Amniotic stem cell (primary cell): ENCODE results near the gene SCN9A.
"Not testable (repeated sequence)": the region's sequence is repeated elsewhere in the genome, so short reads cannot be mapped to it uniquely, and the experiment has no call there.

ENCODE experiments used
- DNase-seq: peaks from one replicate; lab custom pipeline; 2025; lab: John Stamatoyannopoulos, UW

Gene SCN9A

DNA sequence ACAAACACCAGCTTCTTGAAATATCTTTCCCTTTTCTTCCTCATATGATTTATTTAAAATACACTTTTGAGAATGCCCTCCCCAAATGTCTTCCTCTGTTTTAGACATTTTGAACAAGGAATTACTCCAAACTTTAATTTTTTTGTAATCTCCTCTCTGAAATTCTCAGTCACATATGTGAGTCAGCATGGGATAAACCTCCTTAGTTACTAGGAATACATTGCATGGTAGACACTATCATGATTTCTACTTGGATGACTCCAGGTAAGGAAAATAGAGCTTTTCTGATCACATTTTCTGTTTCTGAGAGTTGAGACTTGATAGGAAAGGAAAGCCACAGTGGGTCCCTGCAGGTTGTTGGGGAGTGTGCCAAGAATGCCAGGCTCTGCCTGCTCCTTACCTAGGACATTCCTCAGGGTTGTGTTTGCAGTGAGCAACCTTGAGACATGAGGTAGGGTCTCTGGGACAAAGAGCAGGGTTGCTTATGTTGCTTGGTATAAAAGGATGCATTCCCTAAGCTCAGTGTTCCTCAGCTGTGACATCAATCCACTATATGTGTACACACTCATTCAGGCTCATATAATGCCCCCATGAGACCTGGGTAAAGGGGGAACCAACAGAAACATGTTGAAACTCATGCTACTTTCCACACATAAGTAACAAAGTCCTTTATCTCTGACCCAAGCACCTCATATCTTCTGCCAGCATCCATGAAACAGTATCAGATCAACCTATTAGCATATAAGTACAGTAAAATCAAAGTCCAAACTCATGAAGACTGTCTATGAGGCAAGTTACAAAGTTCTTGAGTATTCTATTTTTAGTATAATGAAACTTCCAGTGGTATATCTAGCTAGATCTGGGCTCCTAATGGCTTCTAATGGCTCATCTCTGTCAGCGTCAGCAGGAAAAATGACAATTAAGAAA, 135.1 kb downstream of the SCN9A start:
- no peak for DNase-seq

GRCh38 chr2:166239548-166239947, 136.2 kb downstream of the SCN9A start:
- peak; percentile 75 for DNase-seq

- no peak for DNase-seq
Observed at GRCh38 chr2:166238176-166238575, 137.6 kb downstream of the SCN9A start.

DNA sequence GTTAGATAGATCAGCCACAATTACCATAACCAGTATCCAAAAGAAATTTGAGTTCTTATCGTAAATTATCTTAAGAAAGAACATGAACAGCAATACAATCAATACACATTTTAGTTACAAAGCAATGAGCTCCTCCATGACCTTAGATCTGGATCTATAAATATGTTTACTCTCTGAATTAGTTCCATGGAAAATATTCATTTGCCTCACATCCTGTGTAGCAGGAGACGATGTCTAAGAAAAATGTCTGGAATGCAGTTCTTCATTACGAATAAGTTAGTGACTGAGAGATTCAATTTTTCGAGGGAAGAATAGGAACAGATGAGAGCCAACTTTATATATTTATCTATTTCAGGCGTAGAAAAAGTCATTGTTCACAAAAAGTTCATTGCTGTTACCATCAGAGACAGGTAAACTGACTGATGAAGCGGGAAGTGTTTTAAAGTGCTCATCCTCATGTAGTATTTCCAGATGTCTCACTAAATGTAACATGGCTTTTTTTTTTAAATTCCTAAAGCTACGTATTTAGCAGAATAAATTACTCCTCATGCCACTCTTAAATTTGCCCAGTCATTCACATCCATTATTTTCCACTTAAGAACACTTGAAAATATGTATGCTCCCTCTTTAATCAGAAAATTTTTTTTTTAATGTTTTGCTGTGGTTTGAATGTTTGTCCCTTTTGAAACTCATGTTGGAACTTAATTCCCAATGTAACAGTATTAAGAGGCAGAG, 141.5 kb downstream of the SCN9A start:
- no peak for DNase-seq

DNA sequence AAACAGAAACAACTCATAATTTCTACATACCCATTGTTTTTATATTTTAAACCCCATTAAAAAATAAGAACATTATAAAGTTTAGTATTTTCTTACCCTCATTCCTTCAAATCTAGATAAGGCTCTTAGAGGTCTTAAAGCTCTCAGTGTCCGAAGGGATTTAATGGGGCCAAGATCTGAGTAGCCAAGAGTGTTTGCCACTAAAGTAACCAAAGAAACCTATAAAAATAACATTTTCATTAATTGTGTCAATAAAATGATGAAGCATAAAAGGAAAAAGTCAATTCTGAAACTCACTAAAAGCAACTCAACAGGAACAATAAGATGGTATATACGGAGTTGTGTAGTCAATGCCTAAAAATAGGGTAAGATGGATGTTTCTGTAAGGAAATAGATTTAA, 142.5 kb downstream of the SCN9A start:
- DNase-seq = no peak

- DNase-seq = no peak
Observed at GRCh38 chr2:166230724-166231070, 145.0 kb downstream of the SCN9A start.

- no peak for DNase-seq
Observed at GRCh38 chr2:166230024-166230723, 145.6 kb downstream of the SCN9A start.

- DNase-seq = no peak
Observed at GRCh38 chr2:166229678-166230023, 146.1 kb downstream of the SCN9A start.

- DNase-seq = no peak
Observed at GRCh38 chr2:166224197-166224596, 151.5 kb downstream of the SCN9A start.

DNA sequence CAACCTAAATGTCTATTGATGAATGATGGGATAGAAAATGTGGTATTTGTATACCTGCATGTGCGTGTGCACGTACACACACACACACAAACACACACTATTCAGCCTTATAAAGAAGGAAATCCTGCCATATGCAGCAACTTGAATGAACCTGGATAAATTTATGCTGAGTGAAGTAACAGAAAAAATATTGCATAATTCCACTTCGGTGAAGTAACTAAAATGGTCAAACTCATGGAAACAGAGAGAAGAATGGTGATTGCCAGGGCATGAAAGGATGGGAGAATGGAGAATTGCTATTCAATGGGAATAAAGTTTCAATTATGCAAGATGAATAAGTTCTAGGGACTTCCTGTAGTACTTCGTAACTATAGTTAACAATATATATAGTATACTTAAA, 152.4 kb downstream of the SCN9A start:
- DNase-seq = no peak

DNA sequence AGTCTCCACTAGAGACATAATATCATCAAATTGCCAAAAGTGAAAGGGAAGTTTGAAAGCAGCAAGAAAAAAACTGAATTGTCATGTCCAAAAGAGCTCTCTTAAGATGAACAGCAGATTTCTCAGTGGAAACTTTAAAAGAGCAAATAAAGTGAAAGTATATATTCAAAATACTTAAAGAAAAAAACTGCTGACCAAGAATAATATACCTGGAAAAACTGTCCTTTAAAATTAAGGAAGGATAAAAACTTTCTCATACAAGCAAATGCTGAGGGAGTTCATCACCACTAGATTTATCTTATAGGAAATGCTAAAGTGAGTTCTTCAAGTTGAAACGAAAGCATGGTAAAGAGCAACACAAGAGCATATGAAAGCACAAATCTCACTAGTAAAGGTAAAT, 164.7 kb downstream of the SCN9A start:
- DNase-seq = no peak

- DNase-seq = not testable (repeated sequence)
Observed at GRCh38 chr2:166209944-166210343, 165.8 kb downstream of the SCN9A start.

- DNase-seq = not testable (repeated sequence)
Observed at GRCh38 chr2:166209367-166209766, 166.4 kb downstream of the SCN9A start.

- not testable (repeated sequence) for DNase-seq
Observed at GRCh38 chr2:166206153-166206552, 169.6 kb downstream of the SCN9A start.

GRCh38 chr2:166202778-166203177, 173.0 kb downstream of the SCN9A start:
- no peak for DNase-seq

- DNase-seq = no peak
Observed at GRCh38 chr2:166197446-166197845, 178.3 kb downstream of the SCN9A start.

GRCh38 chr2:166193407-166193806, 182.3 kb downstream of the SCN9A start:
- DNase-seq = no peak

DNA sequence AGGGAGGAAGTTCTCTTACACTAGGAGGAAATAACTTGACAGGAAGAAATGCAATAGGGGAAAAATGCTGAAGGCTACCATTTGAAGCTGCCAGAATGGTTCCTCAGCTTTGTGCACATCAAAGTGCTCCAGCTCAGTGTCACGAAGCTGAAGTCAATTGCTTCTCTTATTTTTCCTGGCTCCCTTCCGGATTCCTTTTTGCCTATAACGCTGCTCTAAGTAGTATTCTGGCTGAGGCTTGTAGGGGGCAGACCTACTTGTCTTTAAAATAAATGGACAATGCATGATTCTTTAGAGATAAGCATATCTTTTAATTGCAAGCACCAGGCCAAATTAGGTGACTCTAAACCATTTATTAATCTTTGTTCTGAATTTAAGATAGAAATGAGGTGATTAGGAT, 187.7 kb downstream of the SCN9A start:
- no peak for DNase-seq

DNA sequence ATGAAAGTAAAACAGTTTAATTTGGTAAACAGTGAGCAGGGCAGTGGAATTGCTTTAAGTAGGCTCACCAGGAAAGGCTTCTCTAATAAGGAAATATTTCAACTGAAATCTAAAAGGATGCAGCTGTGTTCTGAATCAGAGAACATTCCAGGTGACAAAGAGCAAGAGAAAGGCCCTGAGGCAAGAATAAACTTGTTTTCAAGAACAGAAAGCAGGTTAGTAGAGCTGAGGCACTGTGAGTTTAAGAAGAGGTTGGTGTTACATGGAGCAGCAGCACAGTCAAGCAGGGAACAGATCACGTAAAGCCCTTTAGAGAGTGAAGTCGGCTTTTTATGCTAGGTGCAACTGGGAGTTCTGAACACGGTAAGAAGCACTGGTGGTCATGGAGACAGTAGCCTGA, 191.0 kb downstream of the SCN9A start:
- no peak for DNase-seq

- DNase-seq = no peak
Observed at GRCh38 chr2:166181813-166182154, 194.0 kb downstream of the SCN9A start.

DNA sequence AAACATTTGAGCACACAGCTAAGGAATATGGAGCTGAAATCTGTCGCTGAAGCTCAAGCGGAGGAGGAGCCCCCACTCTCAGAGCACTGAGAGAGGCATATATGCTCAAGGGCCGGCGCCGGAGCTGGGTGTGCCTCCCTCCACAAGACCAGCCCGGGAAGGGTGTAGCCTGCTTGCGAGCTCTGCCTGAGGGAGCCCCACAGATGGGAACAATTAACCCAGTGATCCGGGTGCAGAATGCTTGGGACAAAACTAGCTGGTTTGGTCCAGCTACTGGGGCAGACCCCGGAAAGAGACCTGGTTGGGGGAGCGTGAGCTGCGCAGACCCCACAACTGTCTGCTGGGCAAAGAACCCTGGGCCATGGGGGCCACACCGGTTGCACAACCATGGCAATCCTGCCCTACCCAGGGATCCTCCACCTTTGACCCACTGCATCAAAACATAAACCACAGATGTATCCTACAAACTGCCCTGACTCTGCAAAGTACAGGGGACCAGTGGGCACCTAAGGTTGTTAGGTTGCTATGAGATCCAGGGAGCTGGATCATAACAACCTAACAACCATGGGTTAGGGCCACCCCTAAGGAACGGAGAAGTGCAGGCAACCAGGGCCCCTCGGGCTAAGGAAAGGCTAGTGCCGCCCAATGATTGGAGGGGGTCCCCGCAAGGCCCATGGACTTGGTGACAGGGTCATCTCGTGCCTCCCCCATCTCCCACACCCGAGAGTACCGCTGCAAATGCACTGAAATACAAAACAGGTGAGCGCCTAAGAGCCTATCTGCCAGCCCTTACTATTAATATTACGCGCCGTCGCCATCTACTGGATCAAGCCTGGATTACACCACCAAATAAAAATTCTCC, 194.6 kb downstream of the SCN9A start:
- no peak for DNase-seq

DNA sequence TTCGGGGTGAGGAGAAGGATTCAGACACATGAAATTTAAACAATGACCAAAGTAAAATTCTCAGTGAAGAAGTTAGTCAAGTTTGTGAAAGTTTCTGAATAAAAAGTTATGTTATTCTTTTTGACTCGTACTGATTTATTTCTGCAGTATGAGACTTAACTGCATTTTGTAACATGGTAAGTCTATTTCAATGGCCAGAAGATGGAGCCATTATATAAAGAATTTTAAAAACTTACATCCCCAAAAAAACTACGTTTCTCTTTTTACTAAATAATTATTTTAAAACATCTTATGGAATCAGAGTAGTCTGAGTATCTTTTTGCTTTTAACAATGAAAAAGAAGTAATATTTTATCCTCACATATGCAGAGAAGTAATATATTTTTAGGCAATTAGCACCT, 196.5 kb downstream of the SCN9A start:
- DNase-seq = no peak
